Panc1 (cell line): ENCODE data around the gene SRPRA. TPM values are rescaled to one million over a fixed set of nuclear protein-coding genes. Genes with fewer than 3 reads are reported as not detected.
A peak's percentile ranks its signal among the peaks of the same experiment; 100 is the strongest.
"Not testable (repeated sequence)": the region's sequence is repeated elsewhere in the genome, so short reads cannot be mapped to it uniquely, and the experiment has no call there.

Source experiments
- ATAC-seq: fragments of 200-7000 bp; cut with Tn5 transposase; 2 replicates; pipeline ENCODE4 v1.9.1; 2020; ENCODE audit warnings: mild to moderate bottlenecking, moderate library complexity
- BruUV-seq: library from RNA; stranded (reverse); fragments of 400-500 nt; replicated peaks from 2 replicates; lab custom pipeline; 2021; lab: Mats Ljungman, UMichigan
- CTCF ChIA-PET: fragments of 300-600 bp; sonication (Branson Sonifier 250); formaldehyde crosslinking; loops from one replicate; lab custom pipeline; 2022; ENCODE audit warnings: antibody characterized with exemption; lab: Charles Lee
- POLR2A ChIA-PET: fragments of 300-600 bp; sonication (Branson Sonifier 250); formaldehyde crosslinking; loops from one replicate; lab custom pipeline; 2022; ENCODE audit warnings: antibody characterized with exemption; lab: Charles Lee
- DNase-seq: peaks from one replicate; pipeline ENCODE4 v3.0.0-alpha.2; 2010; ENCODE audit warnings: low read depth, low spot score
- H3K27ac ChIP-seq: 2 replicates; pipeline ENCODE4 v1.5.1; 2011; ENCODE audit warnings: mild to moderate bottlenecking, low read length, inconsistent platforms
- H3K27me3 ChIP-seq: fragments of 200-500 bp; sonication (Bioruptor generic); 2 replicates; pipeline ENCODE4 v1.6.0; 2014; ENCODE audit warnings: low read length, inconsistent platforms; ENCODE audit not compliant: control insufficient read depth, insufficient read depth
- H3K36me3 ChIP-seq: fragments of 200-500 bp; sonication (Bioruptor generic); 2 replicates; pipeline ENCODE4 v1.5.1; 2014; ENCODE audit warnings: inconsistent platforms, mild to moderate bottlenecking, low read length, moderate library complexity; ENCODE audit not compliant: control insufficient read depth, insufficient read depth
- H3K4me1 ChIP-seq: 2 replicates; pipeline ENCODE4 v1.5.1; 2011; ENCODE audit warnings: inconsistent platforms, mild to moderate bottlenecking, low read length, moderate library complexity; ENCODE audit not compliant: control insufficient read depth, insufficient read depth
- H3K4me3 ChIP-seq, 2 experiments: 2 replicates each; pipeline ENCODE4 v1.5.1; 2011 to 2012; ENCODE audit warnings: low read depth in 2 of 2, low read length in 2 of 2, mild to moderate bottlenecking in 2 of 2, inconsistent platforms in 1 of 2, moderate library complexity in 1 of 2
- H3K9me3 ChIP-seq: fragments of 200-500 bp; sonication (Bioruptor generic); 2 replicates; pipeline ENCODE4 v1.5.1; 2014; ENCODE audit warnings: low read depth, mild to moderate bottlenecking, inconsistent platforms, low read length, moderate library complexity; ENCODE audit not compliant: control insufficient read depth, insufficient read depth
- POLR2AphosphoS5 ChIP-seq: IDR thresholded peaks from 2 replicates; pipeline ENCODE4 v1.6.1; 2012; ENCODE audit warnings: mild to moderate bottlenecking, low read depth, low read length, moderate library complexity
- SIN3A ChIP-seq: IDR thresholded peaks from 2 replicates; pipeline ENCODE4 v1.6.1; 2012; ENCODE audit warnings: low read depth, mild to moderate bottlenecking, low read length, moderate library complexity, borderline replicate concordance; ENCODE audit not compliant: insufficient read depth
- TCF7L2 ChIP-seq: IDR thresholded peaks from 2 replicates; pipeline ENCODE4 v1.6.1; 2011; ENCODE audit warnings: mild to moderate bottlenecking, low read depth, low read length, inconsistent platforms
- in situ Hi-C: cut with HindIII; loops from 2 replicates; pipeline ENCODE4 v1.10.0; 2016; ENCODE audit warnings: low sequenced_read_pairs, low pct_unique_long_range_greater_than_20kb
- intact Hi-C: fragments of 100-400 bp; cut with micrococcal nuclease; formaldehyde crosslinking; loops from one replicate; pipeline ENCODE4 v1.10.0; 2022; ENCODE audit not compliant: unreplicated experiment
- total RNA-seq: library from RNA; stranded (reverse); gene quantifications from one replicate; pipeline ENCODE4 v1.2.1, GENCODE V29; 2021; ENCODE audit not compliant: unreplicated experiment
- TF ChIP-seq, protein P1 (sequence below): fragments of 450-650 bp; IDR thresholded peaks from 2 replicates; pipeline ENCODE4 v1.5.1; 2017; ENCODE audit warnings: mild to moderate bottlenecking
- TF ChIP-seq, protein P2 (sequence below), 2 experiments: IDR thresholded peaks; 2 replicates each; pipeline ENCODE4 v1.6.1; 2011 to 2012; ENCODE audit warnings: low read depth in 2 of 2, control low read depth in 1 of 2, low read length in 1 of 2, mild to moderate bottlenecking in 1 of 2, moderate library complexity in 1 of 2; ENCODE audit not compliant: insufficient read depth in 1 of 2

The SRPRA gene
- total RNA-seq, 1 experiment from 2014 or later, result 149 TPM

DNA sequence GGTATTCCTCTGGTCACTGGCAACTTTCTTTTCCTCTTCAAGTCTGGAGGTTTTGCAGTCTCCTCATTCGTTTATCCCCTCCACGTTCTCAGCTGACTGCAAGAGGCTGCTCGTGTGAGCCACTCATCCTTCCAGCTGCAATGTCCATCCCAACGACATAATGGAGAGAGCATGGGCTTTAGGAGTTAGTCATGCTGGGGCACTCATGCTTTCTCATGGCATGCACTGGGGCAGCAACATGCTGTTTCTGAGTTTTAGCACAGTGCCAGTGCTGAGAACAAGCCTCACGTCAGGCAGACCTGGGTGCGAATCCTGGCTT is 42.3 kb upstream of the SRPRA start:
- in situ Hi-C loops (no loop called here), intact Hi-C loops (loop anchor here (1.0 to 10.0 kb wide), 2 partner anchors 114 to 169 kb away; no protein-coding TSS in a partner anchor)
- Histone ChIP-seq H3K36me3 (no peaks in the 10 kb centered on the region), H3K27ac (no peak overlapping the region), H3K4me1 (no peaks in the 10 kb centered on the region), H3K4me3 (no peak overlapping the region), H3K9me3 (no peaks in the 10 kb centered on the region), H3K27me3 (no peaks in the 10 kb centered on the region)
- BruUV-seq, result no TSS peak
- POLR2A ChIA-PET, result no interaction called here
- TF ChIP-seq POLR2AphosphoS5, result no peak
- TF ChIP-seq, protein P1, sequence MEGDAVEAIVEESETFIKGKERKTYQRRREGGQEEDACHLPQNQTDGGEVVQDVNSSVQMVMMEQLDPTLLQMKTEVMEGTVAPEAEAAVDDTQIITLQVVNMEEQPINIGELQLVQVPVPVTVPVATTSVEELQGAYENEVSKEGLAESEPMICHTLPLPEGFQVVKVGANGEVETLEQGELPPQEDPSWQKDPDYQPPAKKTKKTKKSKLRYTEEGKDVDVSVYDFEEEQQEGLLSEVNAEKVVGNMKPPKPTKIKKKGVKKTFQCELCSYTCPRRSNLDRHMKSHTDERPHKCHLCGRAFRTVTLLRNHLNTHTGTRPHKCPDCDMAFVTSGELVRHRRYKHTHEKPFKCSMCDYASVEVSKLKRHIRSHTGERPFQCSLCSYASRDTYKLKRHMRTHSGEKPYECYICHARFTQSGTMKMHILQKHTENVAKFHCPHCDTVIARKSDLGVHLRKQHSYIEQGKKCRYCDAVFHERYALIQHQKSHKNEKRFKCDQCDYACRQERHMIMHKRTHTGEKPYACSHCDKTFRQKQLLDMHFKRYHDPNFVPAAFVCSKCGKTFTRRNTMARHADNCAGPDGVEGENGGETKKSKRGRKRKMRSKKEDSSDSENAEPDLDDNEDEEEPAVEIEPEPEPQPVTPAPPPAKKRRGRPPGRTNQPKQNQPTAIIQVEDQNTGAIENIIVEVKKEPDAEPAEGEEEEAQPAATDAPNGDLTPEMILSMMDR, result no peak
- no peak for TF ChIP-seq TCF7L2
- TF ChIP-seq, protein P2, sequence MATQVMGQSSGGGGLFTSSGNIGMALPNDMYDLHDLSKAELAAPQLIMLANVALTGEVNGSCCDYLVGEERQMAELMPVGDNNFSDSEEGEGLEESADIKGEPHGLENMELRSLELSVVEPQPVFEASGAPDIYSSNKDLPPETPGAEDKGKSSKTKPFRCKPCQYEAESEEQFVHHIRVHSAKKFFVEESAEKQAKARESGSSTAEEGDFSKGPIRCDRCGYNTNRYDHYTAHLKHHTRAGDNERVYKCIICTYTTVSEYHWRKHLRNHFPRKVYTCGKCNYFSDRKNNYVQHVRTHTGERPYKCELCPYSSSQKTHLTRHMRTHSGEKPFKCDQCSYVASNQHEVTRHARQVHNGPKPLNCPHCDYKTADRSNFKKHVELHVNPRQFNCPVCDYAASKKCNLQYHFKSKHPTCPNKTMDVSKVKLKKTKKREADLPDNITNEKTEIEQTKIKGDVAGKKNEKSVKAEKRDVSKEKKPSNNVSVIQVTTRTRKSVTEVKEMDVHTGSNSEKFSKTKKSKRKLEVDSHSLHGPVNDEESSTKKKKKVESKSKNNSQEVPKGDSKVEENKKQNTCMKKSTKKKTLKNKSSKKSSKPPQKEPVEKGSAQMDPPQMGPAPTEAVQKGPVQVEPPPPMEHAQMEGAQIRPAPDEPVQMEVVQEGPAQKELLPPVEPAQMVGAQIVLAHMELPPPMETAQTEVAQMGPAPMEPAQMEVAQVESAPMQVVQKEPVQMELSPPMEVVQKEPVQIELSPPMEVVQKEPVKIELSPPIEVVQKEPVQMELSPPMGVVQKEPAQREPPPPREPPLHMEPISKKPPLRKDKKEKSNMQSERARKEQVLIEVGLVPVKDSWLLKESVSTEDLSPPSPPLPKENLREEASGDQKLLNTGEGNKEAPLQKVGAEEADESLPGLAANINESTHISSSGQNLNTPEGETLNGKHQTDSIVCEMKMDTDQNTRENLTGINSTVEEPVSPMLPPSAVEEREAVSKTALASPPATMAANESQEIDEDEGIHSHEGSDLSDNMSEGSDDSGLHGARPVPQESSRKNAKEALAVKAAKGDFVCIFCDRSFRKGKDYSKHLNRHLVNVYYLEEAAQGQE (IDR thresholded peaks at IDR 0.05; ENCODE audit: insufficient read depth in 1 of 2, low read depth in 2 of 2, low read length in 1 of 2), result no peak
- TF ChIP-seq SIN3A, result no peak
- DNase-seq (no peak), ATAC-seq (no peak)
- CTCF ChIA-PET, result interaction anchor here (0.5 to 1.7 kb wide), 5 partner anchors 8 to 174 kb away, joined by 3 to 27 read pairs (median 4); no protein-coding TSS in a partner anchor

DNA sequence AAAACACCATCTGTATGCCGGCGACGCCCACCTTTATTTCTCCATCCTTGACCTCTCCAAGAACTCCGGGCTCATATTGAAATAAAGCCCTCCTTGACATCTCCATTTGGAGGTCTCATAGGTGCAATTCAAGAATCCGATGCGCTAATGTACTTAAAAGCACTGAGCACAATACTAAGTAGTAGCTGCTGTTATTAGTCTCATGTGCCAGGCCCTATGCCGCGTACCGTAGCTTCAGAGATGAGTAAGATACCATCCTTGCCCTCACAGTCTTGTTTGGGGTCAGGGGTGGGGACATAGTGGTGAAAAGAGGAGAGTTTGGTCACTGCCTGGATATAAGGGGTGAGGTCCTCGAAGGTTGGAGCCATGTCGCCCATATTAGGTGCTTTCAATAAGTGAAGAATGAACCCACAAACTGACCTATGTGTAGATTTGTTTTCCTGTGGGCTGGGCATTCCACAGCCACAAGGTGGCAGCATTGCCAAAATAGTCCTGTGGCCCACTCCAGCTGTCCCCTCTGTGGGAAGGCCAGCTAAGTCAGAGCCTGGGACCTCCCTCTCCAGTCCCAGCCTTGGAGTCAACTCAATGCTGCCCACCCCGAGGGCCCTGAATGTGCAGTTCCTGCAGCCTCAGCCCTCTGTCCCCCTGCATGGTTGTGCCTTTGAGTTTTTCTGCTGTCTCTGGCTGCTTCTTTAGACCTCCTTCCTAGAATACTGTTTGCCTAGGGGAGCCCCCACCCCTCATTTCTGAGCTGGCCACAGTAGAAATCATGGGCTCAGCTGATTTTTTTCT is 41.7 kb upstream of the SRPRA start:
- no peaks in the 10 kb centered on the region for H3K9me3 ChIP-seq
- DNase-seq, result no peak
- H3K36me3 ChIP-seq, result no peaks in the 10 kb centered on the region
- no peaks in the 10 kb centered on the region for H3K27me3 ChIP-seq
- no TSS peak for BruUV-seq
- ATAC-seq, result peak; percentile 97
- no peaks in the 10 kb centered on the region for H3K4me1 ChIP-seq
- intact Hi-C loops (loop anchor here (1.0 to 10.0 kb wide), 2 partner anchors 114 to 170 kb away; no protein-coding TSS in a partner anchor), in situ Hi-C loops (no loop called here)
- CTCF ChIA-PET, result interaction anchor here (0.5 to 1.7 kb wide), 6 partner anchors 9 to 175 kb away, joined by 3 to 27 read pairs (median 4); no protein-coding TSS in a partner anchor
- TF ChIP-seq TCF7L2, result no peak
- TF ChIP-seq, protein P1, result peak; percentile 94
- TF ChIP-seq POLR2AphosphoS5, result no peak
- no peak for TF ChIP-seq SIN3A
- TF ChIP-seq, protein P2 (IDR thresholded peaks at IDR 0.05; ENCODE audit: insufficient read depth in 1 of 2, low read depth in 2 of 2, low read length in 1 of 2), result no peak
- no peak overlapping the region for H3K27ac ChIP-seq
- POLR2A ChIA-PET, result no interaction called here
- H3K4me3 ChIP-seq, result no peak overlapping the region

DNA sequence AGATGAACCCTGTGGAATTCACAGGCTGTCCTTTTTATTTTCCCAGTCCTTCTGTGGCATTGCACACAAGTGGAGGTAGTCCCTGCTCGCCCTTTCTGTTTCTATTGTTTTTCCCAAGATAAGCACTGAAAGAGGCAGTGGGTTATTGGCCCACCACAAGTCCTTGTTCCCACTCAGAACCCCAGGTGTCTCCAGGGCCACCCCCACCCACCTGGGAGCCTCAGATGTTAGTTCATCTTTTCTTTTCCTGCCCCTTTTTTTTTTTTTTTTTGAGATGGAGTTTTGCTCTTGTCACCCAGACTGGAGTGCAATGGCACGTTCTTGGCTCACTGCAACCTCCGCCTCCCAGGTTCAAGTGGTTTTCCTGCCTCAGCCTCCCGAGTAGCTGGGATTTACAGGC is 40.1 kb upstream of the SRPRA start:
- H3K4me3 ChIP-seq, DNase-seq, H3K36me3 ChIP-seq, H3K27ac ChIP-seq, BruUV-seq, intact Hi-C loops, H3K4me1 ChIP-seq, H3K9me3 ChIP-seq, POLR2A ChIA-PET, CTCF ChIA-PET, H3K27me3 ChIP-seq, in situ Hi-C loops, ATAC-seq: not testable (repeated sequence)
